GM19324 (cell line): ENCODE measurements around the gene CCND1.

ENCODE experiments used
- ATAC-seq: cut with Tn5 transposase; IDR thresholded peaks from one replicate; pipeline ENCODE4 v1.9.1; 2021; ENCODE audit warnings: mild to moderate bottlenecking, moderate library complexity; ENCODE audit not compliant: unreplicated experiment, low FRiP score

CCND1 gene

DNA sequence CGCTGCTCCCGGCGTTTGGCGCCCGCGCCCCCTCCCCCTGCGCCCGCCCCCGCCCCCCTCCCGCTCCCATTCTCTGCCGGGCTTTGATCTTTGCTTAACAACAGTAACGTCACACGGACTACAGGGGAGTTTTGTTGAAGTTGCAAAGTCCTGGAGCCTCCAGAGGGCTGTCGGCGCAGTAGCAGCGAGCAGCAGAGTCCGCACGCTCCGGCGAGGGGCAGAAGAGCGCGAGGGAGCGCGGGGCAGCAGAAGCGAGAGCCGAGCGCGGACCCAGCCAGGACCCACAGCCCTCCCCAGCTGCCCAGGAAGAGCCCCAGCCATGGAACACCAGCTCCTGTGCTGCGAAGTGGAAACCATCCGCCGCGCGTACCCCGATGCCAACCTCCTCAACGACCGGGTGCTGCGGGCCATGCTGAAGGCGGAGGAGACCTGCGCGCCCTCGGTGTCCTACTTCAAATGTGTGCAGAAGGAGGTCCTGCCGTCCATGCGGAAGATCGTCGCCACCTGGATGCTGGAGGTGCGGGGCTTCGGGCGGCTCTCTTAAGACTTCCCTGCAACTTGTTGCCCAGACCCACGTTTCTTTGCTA, at the start of gene CCND1:
TSS of gene CCND1 (plus strand) at position 162 of the 587 bp plus-strand sequence. CDS start at position 320, 158 bp downstream.
- ATAC-seq = no peak

DNA sequence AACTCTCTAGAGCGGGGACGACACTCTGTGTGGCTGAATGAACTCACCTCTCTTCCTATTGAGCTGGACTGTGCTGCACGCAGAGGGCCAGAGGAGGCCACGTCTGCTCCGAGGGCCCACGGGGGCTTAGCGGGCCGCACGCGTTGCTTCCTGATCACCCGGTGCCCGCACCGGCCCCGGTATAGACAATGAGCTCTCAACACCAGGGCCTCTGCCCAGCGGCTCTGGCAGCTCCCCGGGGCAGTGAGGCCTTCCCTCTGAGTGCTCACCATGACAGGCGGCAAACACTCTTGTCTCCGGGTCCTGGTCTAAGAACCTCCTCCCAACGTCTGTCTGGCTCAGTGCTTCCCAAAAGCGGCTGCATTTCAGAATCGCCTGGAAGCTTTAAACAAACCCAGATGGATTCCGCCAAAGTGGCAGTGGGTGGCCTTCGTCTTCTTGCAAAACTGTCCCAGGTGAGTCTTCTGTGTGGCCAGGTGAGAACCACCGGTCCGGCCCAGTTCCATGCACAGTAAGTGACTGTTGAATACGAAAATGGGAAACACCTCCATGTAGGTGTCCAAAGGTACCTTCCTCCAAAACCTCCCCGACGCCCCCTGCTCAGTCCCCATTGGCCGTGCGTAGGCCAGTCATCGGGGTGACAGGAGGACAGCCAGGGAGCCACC, 47.8 kb upstream of the CCND1 start:
- ATAC-seq = no peak

DNA sequence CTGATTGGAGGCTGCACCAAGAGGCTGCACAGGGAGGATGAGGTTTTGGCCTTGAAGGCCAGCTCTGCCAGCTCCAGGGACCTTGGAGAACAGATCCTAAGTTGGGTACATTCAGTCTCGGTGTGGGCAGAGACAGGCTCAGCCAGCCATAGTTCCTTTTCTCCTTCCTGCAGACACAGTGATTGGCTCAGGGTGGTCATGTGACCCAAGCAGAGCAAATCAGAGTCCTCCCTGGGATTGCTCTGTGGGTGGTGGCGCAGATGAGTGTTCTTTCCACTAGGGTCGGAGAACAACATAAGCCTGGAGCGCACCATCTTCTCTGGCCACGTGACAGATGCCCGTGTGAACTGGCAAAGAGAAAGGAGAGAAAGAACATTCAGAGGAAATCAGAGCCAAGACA, 47.1 kb upstream of the CCND1 start:
- ATAC-seq = no peak

DNA sequence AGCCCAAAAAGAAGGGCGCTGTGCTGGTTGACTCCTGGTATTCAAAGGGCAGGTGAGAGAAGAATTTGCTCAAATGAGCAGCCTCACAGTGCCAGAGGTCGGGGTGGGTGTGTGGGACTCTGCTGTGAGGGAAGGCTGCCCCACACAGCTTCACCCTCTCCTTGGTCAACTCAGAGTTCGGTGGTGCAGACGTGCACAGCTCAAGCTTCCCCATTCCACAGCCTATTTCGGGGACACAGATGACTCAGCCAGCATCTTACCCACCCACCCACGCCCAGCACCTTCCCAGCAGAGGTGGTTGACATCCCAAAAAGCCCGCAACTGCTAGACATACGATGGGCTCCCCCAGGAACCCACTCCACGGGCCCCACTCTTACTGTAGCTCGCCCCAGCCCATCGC, 46.5 kb upstream of the CCND1 start:
- no peak for ATAC-seq

DNA sequence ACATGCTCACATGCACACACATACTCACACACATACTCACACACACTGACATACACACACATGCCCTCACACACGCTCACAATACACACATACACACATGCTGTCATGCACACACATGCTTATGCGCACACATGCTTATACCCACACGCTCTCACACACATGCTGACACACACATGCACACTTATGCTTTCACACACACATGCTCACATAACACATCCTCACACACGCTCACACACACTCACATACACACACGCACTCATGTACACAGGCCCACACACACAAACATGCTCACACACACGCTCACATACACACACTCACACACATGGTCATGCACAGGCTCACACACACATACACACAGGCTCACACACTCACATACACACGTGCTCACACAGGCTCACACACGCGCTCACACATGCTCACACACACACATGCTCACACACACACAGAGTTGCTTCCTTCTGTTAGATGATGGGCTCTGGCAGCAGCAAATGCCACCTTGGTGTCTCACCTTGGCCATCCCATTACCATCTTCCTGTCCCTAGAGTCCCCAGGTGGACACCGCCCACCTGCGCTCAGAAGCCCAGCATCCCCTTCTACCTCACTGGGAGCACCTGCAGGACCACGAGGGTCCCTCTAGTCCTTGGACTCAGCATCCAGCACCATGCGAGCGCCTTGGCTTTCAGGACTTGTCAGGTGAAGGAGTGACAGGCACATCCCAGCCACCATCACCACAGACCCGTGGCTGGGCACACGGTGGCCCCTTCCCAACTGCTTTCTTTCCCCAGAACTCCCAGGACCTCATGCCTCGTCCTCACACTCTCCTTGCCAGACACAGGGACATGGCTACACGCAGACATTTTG, 44.9 kb upstream of the CCND1 start:
- ATAC-seq = no peak

DNA sequence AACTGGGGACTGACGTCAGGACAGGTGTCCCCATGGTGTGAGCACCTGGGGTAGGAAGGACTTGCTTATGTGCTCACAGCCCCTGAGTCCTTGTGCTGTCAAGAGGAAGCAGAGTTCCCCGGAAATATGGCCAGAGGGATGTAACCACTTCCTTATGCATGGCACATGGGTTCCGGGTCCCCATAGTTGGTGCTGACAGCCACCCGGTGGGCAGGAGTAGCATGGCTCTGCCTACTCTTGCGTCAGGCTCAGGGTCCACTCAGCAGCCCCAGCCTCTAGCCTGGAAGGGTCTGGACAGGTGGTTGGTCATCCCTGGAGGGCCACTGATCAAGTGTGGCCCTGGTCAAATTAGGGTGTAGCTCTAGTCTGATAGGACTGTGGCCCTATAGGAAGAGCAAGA, 42.8 kb upstream of the CCND1 start:
- no peak for ATAC-seq

- no peak for ATAC-seq
Observed at GRCh38 chr11:69599502-69599901, 41.5 kb upstream of the CCND1 start.

- no peak for ATAC-seq
Observed at GRCh38 chr11:69600001-69600400, 41.0 kb upstream of the CCND1 start.

GRCh38 chr11:69601011-69601975, 39.7 kb upstream of the CCND1 start:
- ATAC-seq = no peak

DNA sequence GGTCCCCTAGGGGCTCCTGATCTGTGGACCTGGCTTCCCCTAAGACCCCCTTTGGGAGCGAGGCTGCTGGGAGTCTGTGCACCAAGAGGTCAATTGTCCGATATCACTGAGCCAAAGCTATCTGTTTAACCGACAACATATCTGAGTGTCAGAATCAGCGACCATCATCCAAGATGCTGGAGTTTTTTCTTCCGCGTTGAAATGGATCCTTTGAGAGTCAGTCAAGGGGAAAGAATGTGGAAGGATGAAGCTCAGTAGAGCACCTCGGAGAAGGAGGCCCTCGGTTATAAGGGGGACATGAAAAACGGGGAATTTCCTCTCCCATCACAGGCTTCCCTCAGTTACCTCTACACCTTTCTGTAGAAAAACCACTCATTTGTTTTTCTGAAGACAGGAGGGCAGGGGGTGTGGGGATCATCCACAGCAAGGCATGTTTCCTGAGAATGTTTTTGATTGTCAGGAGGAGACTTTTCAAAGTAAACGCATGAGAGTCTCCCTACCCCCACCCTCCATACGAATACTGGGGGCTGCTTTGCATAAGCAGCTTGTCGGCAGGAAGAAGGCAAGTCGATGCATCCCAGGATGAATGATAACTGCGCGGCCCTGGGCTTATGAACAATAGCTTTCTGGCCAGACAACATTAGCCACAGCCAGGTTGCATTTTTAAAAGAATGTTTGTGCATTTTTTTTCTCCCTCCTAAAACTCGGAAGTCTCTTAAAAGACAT, 37.7 kb upstream of the CCND1 start:
- no peak for ATAC-seq

DNA sequence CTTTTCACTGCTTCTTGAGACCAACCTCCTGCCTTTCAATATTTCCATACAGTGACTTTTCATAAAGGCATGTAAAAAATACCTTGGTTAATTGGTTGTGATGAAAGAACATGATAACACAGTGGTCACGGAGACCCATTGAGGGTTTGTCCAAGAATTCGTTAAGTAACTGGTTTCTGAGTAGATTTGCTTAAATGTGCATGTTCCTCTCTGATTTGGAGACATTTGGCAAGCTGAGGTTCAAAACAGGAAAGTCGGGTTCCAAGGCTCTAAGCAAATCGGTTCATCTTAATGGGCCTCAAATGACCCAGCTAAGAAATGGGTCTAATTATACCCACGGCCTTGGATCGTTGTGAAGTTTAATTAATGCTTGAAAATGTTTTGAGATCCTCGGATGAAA, 36.9 kb upstream of the CCND1 start:
- no peak for ATAC-seq

GRCh38 chr11:69605737-69606526, 35.0 kb upstream of the CCND1 start:
- no peak for ATAC-seq

DNA sequence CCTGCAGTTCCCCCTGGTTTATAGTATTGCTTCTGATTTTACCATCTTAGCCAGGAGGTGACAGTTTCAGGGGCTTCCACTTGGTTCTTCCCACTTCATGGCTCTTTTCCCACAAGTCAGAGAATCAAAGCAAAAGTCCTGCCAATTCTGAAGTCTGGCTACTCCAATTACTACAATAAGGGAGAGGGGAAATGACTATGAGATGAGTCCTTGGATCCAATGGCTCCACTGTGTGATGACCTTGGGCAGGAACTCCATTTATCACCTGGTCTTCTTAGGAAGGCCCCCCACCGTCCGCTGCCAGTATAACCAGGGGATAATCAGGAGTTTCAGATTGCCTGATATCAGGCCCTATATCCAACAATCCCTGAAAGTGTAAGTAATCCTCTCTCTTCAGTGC, 31.6 kb upstream of the CCND1 start:
- ATAC-seq = no peak

GRCh38 chr11:69611548-69612526, 29.1 kb upstream of the CCND1 start:
- ATAC-seq = no peak

- no peak for ATAC-seq
Observed at GRCh38 chr11:69613594-69613993, 27.4 kb upstream of the CCND1 start.

DNA sequence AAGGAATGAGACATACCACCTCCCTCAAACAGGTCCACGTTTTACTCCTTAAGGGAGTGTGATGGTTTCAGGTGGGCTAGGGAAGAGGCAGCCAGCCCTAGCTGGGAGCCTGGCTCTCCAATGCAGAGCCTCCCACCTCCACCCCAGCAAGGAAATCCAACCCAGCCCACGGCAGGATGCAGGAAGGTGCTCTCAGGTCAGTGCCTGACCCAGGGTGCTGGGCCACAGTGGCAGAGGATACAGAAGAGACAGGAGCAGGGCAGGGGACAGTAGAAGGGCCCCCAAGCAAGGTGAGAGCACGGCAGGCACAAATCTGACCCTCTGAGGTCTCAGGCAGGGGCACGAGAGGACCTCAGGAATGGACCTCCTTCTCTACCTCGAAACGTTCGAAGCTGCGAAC, 26.9 kb upstream of the CCND1 start:
- ATAC-seq = no peak

GRCh38 chr11:69615545-69616278, 25.2 kb upstream of the CCND1 start:
- ATAC-seq = no peak
